Measurements from ENCODE around the gene SART3.

Gene SART3

DNA sequence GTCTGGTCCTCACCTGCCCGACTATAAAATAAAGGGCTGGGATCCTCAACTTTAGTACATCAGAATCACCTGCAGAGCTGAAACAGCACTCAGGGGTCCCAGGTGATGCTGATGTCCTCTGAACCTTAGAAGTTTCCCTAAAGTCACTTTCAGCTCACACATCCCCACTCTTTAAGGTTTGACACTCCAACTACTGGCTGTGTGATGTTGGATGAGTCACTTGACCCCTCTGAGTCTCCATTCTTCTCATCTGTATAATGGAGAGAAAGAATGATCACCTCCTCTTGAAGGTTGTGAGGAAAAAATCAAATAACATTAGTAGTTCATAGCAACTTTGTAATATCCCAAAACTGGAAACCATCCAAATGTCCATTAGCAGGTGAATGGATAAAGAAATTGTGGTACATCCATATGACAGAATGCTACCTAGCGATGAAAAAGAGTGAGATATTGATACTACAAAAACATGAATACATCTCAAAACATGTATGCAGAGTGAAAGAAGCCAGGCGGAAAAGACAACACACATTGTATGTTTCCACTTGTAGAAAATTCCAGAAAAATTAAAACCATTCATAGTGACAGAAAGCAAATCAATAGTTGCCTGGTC is 23.6 kb upstream of the SART3 start:
- H3K36me3 ChIP-seq (ENCODE audit: insufficient read depth, low read depth, low read length): no peaks in the 10 kb centered on the region
- no peaks in the 10 kb centered on the region for H3K27me3 ChIP-seq (ENCODE audit: insufficient read depth, low read length)
- peaks cover 5% of the 10 kb centered on the region; the same call in 1 of the 2 replicates for H3K4me1 ChIP-seq (ENCODE audit: insufficient read depth, low read length)
- no peaks in the 10 kb centered on the region for H3K9me3 ChIP-seq (ENCODE audit: insufficient read depth, low read depth, low read length)
- no peak overlapping the region for H3K4me3 ChIP-seq (ENCODE audit: low read length)
- no peak overlapping the region for H3K27ac ChIP-seq (ENCODE audit: low read length)
- H3K9ac ChIP-seq (ENCODE audit: low read depth, low read length): no peak overlapping the region

DNA sequence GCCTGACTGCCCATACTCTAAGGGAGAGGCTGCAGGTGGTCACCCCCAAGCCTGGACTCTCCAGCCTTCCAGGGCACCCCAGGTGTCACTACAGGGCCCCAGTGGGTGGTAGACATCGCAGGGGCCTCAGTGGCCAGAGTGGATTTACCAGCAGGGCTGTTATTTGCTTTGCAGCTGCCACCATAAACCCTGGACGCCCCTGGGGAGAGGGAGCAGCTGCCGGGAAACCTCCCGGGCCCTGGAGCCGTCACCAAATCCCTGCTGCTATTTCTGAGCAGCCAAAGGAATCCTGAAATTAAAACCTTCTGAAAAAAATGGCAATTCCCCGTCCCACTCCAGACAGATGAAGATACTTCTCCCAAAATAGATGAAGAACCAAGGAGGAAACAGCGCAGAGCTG is 23.0 kb upstream of the SART3 start:
- Histone ChIP-seq H3K4me3 (ENCODE audit: low read length) (no peak overlapping the region), H3K27ac (ENCODE audit: low read length) (no peak overlapping the region), H3K27me3 (ENCODE audit: insufficient read depth, low read length) (no peaks in the 10 kb centered on the region), H3K9ac (ENCODE audit: low read depth, low read length) (no peak overlapping the region), H3K36me3 (ENCODE audit: insufficient read depth, low read depth, low read length) (no peaks in the 10 kb centered on the region), H3K9me3 (ENCODE audit: insufficient read depth, low read depth, low read length) (no peaks in the 10 kb centered on the region), H3K4me1 (ENCODE audit: insufficient read depth, low read length) (no peaks in the 10 kb centered on the region; the same call in 1 of the 2 replicates)

DNA sequence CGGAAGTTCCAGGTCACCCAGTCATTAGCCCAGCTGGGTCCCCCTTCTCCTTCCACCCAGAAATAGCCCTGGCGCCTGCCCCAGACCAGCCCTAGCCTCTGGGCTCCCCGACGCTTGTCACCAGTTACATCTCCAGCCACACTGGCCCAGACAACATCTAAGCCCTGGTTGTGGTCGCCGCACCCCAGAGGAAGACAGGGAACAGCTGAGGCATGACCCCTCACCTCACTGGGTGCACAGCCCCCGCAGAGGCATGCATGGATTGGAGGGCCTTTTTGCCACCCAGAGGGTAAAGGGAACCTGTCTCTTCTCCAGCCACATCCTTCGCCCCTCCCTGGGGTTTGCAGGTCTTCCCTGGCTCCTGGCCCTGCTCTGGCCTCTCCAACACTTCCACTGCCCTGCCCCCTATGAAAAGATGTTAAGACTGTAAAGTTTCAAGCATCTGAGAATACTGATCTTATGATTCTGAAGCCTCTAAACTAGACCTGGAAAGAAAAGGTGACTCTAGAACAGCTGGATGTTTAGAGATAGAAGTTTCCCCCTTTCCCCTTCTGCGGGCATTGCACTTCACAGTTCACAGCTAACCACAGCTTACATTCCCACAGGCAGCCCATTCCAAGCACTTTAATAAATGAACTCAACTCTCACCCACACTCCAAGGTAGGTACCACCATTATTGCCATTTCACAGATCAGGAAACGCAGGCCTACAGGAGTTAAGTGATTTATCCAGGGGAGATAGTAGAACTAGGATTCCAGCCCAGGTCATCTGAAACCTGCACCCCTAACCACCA is 22.2 kb upstream of the SART3 start:
- no peak overlapping the region for H3K9ac ChIP-seq (ENCODE audit: low read depth, low read length)
- H3K36me3 ChIP-seq (ENCODE audit: insufficient read depth, low read depth, low read length): no peaks in the 10 kb centered on the region

DNA sequence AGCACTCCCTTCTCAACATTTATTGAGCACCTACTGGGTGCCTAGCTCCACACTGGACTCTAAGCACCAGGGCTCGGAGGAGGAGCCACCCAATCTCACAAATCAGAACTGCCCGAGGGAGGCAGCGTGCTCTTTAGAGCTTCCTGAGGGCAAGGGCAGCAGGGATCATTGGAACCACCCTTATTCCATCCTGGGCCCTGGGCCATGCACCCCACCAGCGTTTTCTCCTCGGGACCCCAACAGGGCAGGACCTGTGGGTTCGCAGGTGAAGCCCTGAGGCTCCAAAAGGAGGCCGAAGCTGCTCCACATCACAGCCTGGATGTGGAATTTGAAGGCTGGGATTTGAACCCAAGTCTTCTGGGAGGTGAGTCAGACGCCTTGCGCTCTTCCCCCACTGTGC is 21.5 kb upstream of the SART3 start:
- Histone ChIP-seq H3K36me3 (ENCODE audit: insufficient read depth, low read depth, low read length) (no peaks in the 10 kb centered on the region), H3K4me1 (ENCODE audit: insufficient read depth, low read length) (no peaks in the 10 kb centered on the region), H3K4me3 (ENCODE audit: low read length) (no peak overlapping the region), H3K9ac (ENCODE audit: low read depth, low read length) (no peak overlapping the region; the same call in 1 of the 2 replicates), H3K27me3 (ENCODE audit: insufficient read depth, low read length) (no peaks in the 10 kb centered on the region), H3K27ac (ENCODE audit: low read length) (no peak overlapping the region), H3K9me3 (ENCODE audit: insufficient read depth, low read depth, low read length) (peaks cover 3% of the 10 kb centered on the region; the same call in 1 of the 2 replicates)

More for the DNA sequence above, 22.2 kb upstream of the SART3 start:
- H3K4me3 ChIP-seq (ENCODE audit: low read length): no peak overlapping the region
- no peaks in the 10 kb centered on the region for H3K27me3 ChIP-seq (ENCODE audit: insufficient read depth, low read length)
- no peak overlapping the region for H3K27ac ChIP-seq (ENCODE audit: low read length)
- no peaks in the 10 kb centered on the region for H3K4me1 ChIP-seq (ENCODE audit: insufficient read depth, low read length)
- H3K9me3 ChIP-seq (ENCODE audit: insufficient read depth, low read depth, low read length): peaks cover 3% of the 10 kb centered on the region; the same call in 1 of the 2 replicates

DNA sequence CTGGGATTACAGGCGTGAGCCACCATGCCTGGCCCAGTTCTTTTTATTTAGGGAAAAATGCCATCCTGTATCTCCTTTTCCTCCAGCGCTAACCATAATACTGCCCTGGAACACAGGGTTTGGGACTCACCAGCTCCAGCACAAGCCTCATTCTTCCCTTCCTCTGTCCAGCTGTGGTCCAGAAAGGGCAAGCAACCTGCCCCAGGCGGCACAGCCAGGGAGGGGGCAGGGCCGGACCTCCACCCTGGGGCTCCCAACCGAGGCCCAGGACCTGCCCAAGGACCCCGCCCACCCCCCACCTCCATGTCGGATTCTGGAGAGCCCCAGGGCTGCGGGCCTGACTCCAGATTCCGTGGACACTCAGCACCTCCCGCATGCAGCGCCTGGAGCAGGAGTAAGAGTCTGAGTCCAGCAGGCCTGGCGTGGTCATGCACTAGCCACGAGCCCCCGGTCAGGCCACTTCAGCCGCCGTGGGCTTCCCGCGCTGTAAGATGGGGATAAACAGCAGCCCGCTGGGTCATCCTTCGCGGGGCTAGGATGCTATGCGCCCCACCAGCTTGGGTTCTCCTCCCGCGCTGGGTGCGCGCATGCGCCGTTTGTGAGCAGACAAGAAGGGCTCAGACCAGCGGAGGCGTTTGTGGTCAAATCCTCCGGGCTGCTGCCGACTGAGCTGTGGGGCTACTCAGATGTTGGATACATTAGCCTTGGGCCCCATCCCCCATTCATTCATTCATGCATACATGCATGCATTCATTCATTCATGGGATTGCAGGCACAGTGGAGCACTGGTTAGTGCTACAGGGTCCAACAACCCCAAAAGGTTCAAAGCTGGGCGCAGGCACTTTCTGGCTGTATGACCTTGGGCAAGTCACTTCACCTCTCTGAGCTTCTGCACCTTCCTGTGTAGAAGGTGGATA is 20.6 kb upstream of the SART3 start:
- Histone ChIP-seq H3K4me1 (ENCODE audit: insufficient read depth, low read length) (no peaks in the 10 kb centered on the region), H3K27ac (ENCODE audit: low read length) (no peak overlapping the region), H3K36me3 (ENCODE audit: insufficient read depth, low read depth, low read length) (no peaks in the 10 kb centered on the region), H3K9me3 (ENCODE audit: insufficient read depth, low read depth, low read length) (peaks cover 3% of the 10 kb centered on the region; the same call in 1 of the 2 replicates), H3K9ac (ENCODE audit: low read depth, low read length) (no peak overlapping the region), H3K27me3 (ENCODE audit: insufficient read depth, low read length) (no peaks in the 10 kb centered on the region), H3K4me3 (ENCODE audit: low read length) (no peak overlapping the region)

DNA sequence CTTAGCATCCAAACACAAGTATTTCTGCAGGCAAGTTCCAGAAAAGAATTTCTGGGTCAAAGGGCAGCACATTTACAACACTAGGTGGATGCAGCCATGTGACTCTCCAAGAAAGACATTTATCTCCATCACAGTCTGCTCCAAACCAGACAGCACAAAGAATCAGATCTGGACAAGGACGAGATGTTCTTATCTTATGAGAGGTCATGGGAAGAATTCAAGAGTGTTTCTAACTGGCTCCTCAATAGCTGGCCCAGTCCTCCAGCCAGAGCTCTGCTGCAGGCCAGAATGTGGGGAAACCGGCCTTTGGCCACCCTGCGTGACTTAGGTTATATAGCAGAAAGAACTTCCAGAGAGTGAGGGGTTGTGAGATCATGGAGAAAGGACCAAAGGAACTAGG is 19.6 kb upstream of the SART3 start:
- H3K4me1 ChIP-seq (ENCODE audit: insufficient read depth, low read length): no peaks in the 10 kb centered on the region
- H3K27me3 ChIP-seq (ENCODE audit: insufficient read depth, low read length): no peaks in the 10 kb centered on the region
- no peaks in the 10 kb centered on the region for H3K36me3 ChIP-seq (ENCODE audit: insufficient read depth, low read depth, low read length)
- H3K4me3 ChIP-seq (ENCODE audit: low read length): no peak overlapping the region
- H3K9ac ChIP-seq (ENCODE audit: low read depth, low read length): no peak overlapping the region
- no peak overlapping the region for H3K27ac ChIP-seq (ENCODE audit: low read length)
- H3K9me3 ChIP-seq (ENCODE audit: insufficient read depth, low read depth, low read length): peaks cover 3% of the 10 kb centered on the region; the same call in 1 of the 2 replicates

DNA sequence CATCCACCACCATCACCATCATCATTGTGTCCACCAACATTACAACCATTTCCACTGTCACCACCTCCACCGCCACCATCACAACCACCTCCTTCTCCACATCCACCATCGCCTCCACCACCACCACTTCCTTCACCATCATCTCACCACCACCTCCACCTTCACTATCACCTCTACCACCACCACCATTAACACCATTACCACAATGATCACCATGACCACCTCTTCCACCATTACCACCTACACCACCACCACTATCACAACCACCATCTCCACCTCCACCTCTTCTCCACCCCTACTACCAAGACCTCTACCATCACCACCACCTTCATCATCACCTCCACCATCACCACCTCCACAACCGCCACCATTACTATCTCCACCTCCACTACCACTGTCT is 17.8 kb upstream of the SART3 start:
- Histone ChIP-seq H3K27me3 (ENCODE audit: insufficient read depth, low read length) (no peaks in the 10 kb centered on the region), H3K4me3 (ENCODE audit: low read length) (no peak overlapping the region), H3K36me3 (ENCODE audit: insufficient read depth, low read depth, low read length) (no peaks in the 10 kb centered on the region), H3K4me1 (ENCODE audit: insufficient read depth, low read length) (no peaks in the 10 kb centered on the region), H3K27ac (ENCODE audit: low read length) (no peak overlapping the region), H3K9ac (ENCODE audit: low read depth, low read length) (no peak overlapping the region), H3K9me3 (ENCODE audit: insufficient read depth, low read depth, low read length) (peaks cover 3% of the 10 kb centered on the region; the same call in 1 of the 2 replicates)

DNA sequence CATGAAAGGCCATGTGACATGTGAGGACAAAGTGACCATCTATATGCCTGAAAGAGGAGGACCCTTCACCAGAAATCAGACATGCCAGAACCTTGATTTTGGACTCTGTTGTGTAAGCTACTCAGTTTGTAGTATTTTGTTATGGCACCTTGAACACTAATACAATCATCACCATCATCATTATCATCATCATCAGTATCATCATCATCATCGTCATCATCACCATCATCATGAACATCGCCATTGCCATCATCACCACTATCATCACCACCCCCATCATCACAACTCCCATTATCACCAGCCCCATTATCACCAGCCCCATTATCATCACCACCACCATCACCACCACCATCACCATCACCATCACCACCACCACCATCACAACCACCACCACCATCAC is 17.3 kb upstream of the SART3 start:
- no peaks in the 10 kb centered on the region for H3K36me3 ChIP-seq (ENCODE audit: insufficient read depth, low read depth, low read length)
- no peaks in the 10 kb centered on the region for H3K27me3 ChIP-seq (ENCODE audit: insufficient read depth, low read length)
- no peak overlapping the region for H3K4me3 ChIP-seq (ENCODE audit: low read length)
- H3K9ac ChIP-seq (ENCODE audit: low read depth, low read length): no peak overlapping the region
- no peak overlapping the region for H3K27ac ChIP-seq (ENCODE audit: low read length)
- no peaks in the 10 kb centered on the region for H3K4me1 ChIP-seq (ENCODE audit: insufficient read depth, low read length)
- peaks cover 3% of the 10 kb centered on the region; the same call in 1 of the 2 replicates for H3K9me3 ChIP-seq (ENCODE audit: insufficient read depth, low read depth, low read length)

DNA sequence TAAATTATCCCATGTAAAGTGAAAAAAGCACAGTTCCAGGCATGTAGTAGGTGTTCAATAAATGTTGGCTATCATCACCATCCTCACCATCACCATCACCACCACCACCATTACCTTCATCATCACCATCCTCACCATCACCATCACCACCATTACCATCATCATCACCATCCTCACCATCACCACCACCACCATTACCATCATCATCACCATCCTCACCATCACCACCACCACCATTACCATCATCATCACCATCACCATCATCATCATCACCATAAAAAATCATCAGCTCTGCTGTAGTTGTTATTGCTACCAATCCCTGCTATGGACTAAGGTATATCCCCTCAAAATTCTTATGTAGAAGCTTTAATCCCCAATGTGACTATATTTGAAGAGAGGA is 16.5 kb upstream of the SART3 start:
- H3K36me3 ChIP-seq (ENCODE audit: insufficient read depth, low read depth, low read length): no peaks in the 10 kb centered on the region
- peaks cover 3% of the 10 kb centered on the region; the same call in 1 of the 2 replicates for H3K9me3 ChIP-seq (ENCODE audit: insufficient read depth, low read depth, low read length)
- H3K27ac ChIP-seq (ENCODE audit: low read length): no peak overlapping the region
- H3K9ac ChIP-seq (ENCODE audit: low read depth, low read length): no peak overlapping the region
- no peak overlapping the region for H3K4me3 ChIP-seq (ENCODE audit: low read length)
- H3K27me3 ChIP-seq (ENCODE audit: insufficient read depth, low read length): no peaks in the 10 kb centered on the region
- no peaks in the 10 kb centered on the region for H3K4me1 ChIP-seq (ENCODE audit: insufficient read depth, low read length)

DNA sequence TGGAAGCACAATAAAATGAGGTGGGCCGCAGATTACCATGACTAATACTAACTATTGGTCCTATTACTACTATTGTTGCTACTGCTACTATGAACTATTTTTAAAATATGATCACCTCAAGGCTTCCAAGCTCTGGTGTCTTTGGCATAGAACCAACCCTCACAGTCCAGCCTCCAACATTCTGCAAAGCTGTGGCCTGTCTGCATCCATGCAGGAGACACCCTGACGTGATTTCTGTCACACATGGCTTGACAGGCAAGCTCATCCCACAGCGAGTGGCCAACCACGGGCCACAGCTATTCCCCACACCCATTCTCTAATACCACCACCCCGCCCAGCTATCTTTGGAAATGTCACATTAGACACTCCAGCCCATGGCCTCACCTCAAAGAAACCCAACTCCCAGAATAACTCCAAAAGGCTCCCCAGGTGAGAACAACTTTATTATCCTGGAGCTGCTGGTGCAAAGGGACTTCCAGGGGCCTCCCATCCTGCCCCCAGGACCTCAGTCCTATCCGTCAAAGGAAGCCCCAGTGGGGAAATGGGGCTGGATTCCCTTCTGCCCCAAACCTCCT is 15.8 kb upstream of the SART3 start:
- no peaks in the 10 kb centered on the region for H3K4me1 ChIP-seq (ENCODE audit: insufficient read depth, low read length)
- no peaks in the 10 kb centered on the region for H3K27me3 ChIP-seq (ENCODE audit: insufficient read depth, low read length)
- peaks cover 3% of the 10 kb centered on the region; the same call in 1 of the 2 replicates for H3K9me3 ChIP-seq (ENCODE audit: insufficient read depth, low read depth, low read length)
- H3K4me3 ChIP-seq (ENCODE audit: low read length): no peak overlapping the region
- no peak overlapping the region for H3K9ac ChIP-seq (ENCODE audit: low read depth, low read length)
- H3K27ac ChIP-seq (ENCODE audit: low read length): no peak overlapping the region
- H3K36me3 ChIP-seq (ENCODE audit: insufficient read depth, low read depth, low read length): no peaks in the 10 kb centered on the region

DNA sequence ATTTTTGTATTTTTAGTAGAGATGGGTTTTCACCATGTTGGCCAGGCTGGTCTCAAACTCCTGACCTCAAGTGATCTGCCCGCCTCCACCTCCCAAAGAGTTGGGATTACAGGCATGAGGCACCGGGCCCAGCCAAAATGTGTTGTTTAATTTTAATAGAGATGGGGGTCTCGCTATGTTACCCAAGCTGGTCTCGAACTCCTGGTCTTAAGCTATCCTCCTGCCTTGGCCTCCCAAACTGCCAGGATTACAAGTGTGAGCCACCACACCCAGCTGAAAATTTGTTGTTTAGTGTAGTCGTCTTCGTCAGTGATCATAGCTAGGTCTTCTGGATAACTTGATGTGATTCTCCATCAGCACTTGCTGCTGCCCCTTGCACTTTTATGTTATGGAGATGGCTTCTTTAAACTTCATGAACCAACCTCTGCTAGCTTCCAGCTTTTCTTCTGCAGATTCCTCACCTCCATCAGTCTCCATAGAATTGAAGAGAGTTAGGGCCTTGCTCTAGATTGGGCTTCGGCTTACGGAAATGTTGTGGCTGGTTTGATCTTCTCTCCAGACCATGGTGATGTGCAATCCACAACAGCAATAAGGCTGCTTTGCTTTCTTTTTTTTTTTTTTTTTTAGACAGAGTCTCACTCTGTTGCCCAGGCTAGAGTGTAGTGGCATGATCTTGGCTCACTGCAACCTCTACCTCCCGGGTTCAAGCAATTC is 14.4 kb upstream of the SART3 start:
- H3K9ac ChIP-seq (ENCODE audit: low read depth, low read length): no peak overlapping the region

More for the DNA sequence above, 14.4 kb upstream of the SART3 start:
- peaks cover 3% of the 10 kb centered on the region; the same call in 1 of the 2 replicates for H3K9me3 ChIP-seq (ENCODE audit: insufficient read depth, low read depth, low read length)
- H3K27me3 ChIP-seq (ENCODE audit: insufficient read depth, low read length): no peaks in the 10 kb centered on the region
- no peak overlapping the region for H3K4me3 ChIP-seq (ENCODE audit: low read length)
- H3K36me3 ChIP-seq (ENCODE audit: insufficient read depth, low read depth, low read length): no peaks in the 10 kb centered on the region
- no peaks in the 10 kb centered on the region for H3K4me1 ChIP-seq (ENCODE audit: insufficient read depth, low read length)
- H3K27ac ChIP-seq (ENCODE audit: low read length): no peak overlapping the region
